OCI-LY1 (cell line): Measurements from ENCODE around the gene ABI3.
"Not testable (repeated sequence)": the region's sequence is repeated elsewhere in the genome, so short reads cannot be mapped to it uniquely, and the experiment has no call there.

ENCODE experiments used
- CTCF ChIP-seq: fragments of 200-600 bp; sonication (generic), shearing (Covaris generic); IDR thresholded peaks from 2 replicates; pipeline ENCODE4 v1.5.1; 2017; ENCODE audit warnings: mild to moderate bottlenecking, antibody characterized with exemption, low read length, moderate library complexity, mixed read lengths
- EZH2 ChIP-seq: fragments of 200-600 bp; sonication (generic), shearing (Covaris generic); IDR thresholded peaks from 2 replicates; pipeline ENCODE4 v1.8.0; 2017; ENCODE audit warnings: borderline replicate concordance, mixed run types, mild to moderate bottlenecking, antibody characterized with exemption, low read length, moderate library complexity, mixed read lengths

- TF ChIP-seq CTCF, EZH2: not testable (repeated sequence)
These were observed 26.0 kb upstream of the ABI3 start for GRCh38 chr17:49184522-49184921.
